ENCODE results near the gene CARD6. TPM values are rescaled to one million over a fixed set of nuclear protein-coding genes. Genes with fewer than 3 reads are reported as not detected.
A peak's percentile ranks its signal among the peaks of the same experiment; 100 is the strongest.
"Not testable (repeated sequence)": the region's sequence is repeated elsewhere in the genome, so short reads cannot be mapped to it uniquely, and the experiment has no call there.

The CARD6 gene
- total RNA-seq, 2 experiments from 2014 or later: 3.0 to 3.4 TPM

GRCh38 chr5:40799258-40799657 lies 41.9 kb upstream of the CARD6 start:
- H3K27me3 Mint-ChIP-seq (ENCODE audit: low read depth): peaks cover 5% of the 10 kb centered on the region
- H3K9me3 Mint-ChIP-seq (ENCODE audit: insufficient read depth): no peaks in the 10 kb centered on the region
- peaks cover 28% of the 10 kb centered on the region for H3K4me1 Mint-ChIP-seq (ENCODE audit: low read depth)
- CTCF ChIA-PET: interaction anchor here (1.5 kb wide), 1 partner anchor 14 kb away, joined by 5 read pairs; no protein-coding TSS in a partner anchor
- H3K27ac Mint-ChIP-seq: no peak overlapping the region
- POLR2A ChIA-PET: interaction anchor here (1.3 to 2.5 kb wide), 2 partner anchors 33 to 36 kb away, joined by 3 to 7 read pairs; partner anchors contain the start of gene RPL37
- ATAC-seq: no peak
- H3K36me3 Mint-ChIP-seq (ENCODE audit: low read depth): peaks cover 22% of the 10 kb centered on the region
- no peak for DNase-seq
- peak overlapping the region; percentile 87 for H3K4me3 Mint-ChIP-seq

DNA sequence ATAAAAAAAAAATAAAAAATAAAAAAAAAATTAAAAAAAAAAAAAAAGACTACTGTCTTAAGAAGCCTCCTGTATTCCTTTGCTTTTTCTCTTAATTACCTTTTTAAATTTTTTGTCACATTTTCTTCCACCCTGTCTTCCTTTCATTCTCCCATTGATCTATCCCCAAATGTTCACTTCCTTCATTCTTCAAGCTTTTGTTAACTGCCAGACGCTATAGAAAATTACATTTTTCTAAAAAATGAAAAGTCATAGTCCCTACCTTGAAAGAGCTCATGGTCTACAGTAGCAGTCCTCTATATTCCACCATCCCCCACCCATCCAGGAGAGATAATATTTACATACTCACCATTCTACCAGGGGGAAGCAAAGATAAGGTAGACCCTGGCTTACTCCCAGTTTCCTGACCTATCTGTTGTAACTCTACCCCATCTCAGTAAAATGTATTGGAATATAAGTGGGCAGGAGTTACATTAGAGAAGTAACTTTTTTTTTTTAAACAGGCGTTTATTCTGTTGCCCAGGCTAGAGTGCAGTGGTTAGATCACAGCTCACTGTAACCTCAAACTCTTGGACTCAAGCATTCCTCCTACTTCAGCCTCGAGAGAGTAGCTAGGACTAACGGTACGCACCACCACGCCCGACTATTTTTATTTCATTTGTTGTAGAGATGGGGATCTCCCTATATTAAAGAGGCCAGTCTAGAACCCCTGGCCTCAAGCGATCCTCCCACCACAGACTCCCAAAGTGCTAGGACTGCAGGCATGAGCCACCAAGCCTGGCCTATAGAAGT lies 39.2 kb upstream of the CARD6 start:
- H3K36me3 Mint-ChIP-seq (ENCODE audit: low read depth): no peaks in the 10 kb centered on the region
- H3K9me3 Mint-ChIP-seq (ENCODE audit: insufficient read depth): no peaks in the 10 kb centered on the region
- H3K27ac Mint-ChIP-seq: no peak overlapping the region
- ChIA-PET POLR2A (interaction anchor here (1.6 kb wide), 1 partner anchor 25 kb away, joined by 3 read pairs; no protein-coding TSS in a partner anchor), CTCF (no interaction called here)
- H3K4me1 Mint-ChIP-seq (ENCODE audit: low read depth): peaks cover 5% of the 10 kb centered on the region
- no peak overlapping the region for H3K4me3 Mint-ChIP-seq
- ATAC-seq (no peak), DNase-seq (no peak)
- peaks cover 7% of the 10 kb centered on the region for H3K27me3 Mint-ChIP-seq (ENCODE audit: low read depth)

- H3K4me3 Mint-ChIP-seq: no peak overlapping the region
- no peaks in the 10 kb centered on the region for H3K36me3 Mint-ChIP-seq (ENCODE audit: low read depth)
- ATAC-seq (no peak), DNase-seq (no peak)
- H3K27me3 Mint-ChIP-seq (ENCODE audit: low read depth): no peaks in the 10 kb centered on the region
- H3K27ac Mint-ChIP-seq: no peak overlapping the region
- POLR2A ChIA-PET: no interaction called here
- peaks cover 19% of the 10 kb centered on the region for H3K4me1 Mint-ChIP-seq (ENCODE audit: low read depth)
- H3K9me3 Mint-ChIP-seq (ENCODE audit: insufficient read depth): no peaks in the 10 kb centered on the region
- CTCF ChIA-PET: no interaction called here
Measured at GRCh38 chr5:40812125-40812524, 29.0 kb upstream of the CARD6 start.

- POLR2A ChIA-PET: interaction anchor here (1.1 kb wide), 1 partner anchor 21 kb away, joined by 3 read pairs; the partner anchor contains the start of gene RPL37
- CTCF ChIA-PET: interaction anchor here (0.5 to 1.4 kb wide), 2 partner anchors 15 to 1945 kb away, joined by 3 to 5 read pairs; partner anchors contain the start of gene PRKAA1
- DNase-seq (no peak), ATAC-seq (no peak)
- Mint-ChIP-seq H3K27ac (no peak overlapping the region), H3K9me3 (ENCODE audit: insufficient read depth) (no peaks in the 10 kb centered on the region), H3K27me3 (ENCODE audit: low read depth) (no peaks in the 10 kb centered on the region), H3K36me3 (ENCODE audit: low read depth) (peaks cover 2% of the 10 kb centered on the region), H3K4me1 (ENCODE audit: low read depth) (peaks cover 6% of the 10 kb centered on the region), H3K4me3 (no peak overlapping the region)
Measured at GRCh38 chr5:40813698-40814281, 27.4 kb upstream of the CARD6 start.

DNA sequence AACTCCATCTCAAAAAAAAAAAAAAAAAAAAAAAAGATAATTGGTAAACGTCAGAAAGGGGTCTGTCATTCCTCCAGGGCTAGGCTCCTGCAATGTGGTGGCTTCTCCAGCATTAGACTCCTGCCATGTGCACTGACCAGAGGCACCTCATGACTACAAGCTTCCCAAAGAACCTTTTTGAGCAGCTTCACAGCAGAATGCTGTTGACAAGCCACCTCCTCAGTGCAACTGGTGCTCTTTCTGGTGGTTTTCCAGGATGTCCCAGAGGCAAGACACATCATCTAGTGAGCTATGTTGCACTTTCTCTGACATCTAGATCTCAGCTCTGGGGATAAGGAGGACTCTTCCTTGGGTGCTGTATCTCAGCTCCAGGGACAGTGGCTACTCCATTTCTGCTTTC lies 17.7 kb upstream of the CARD6 start:
- Mint-ChIP-seq H3K27ac (no peak overlapping the region), H3K4me1 (ENCODE audit: low read depth) (peaks cover 7% of the 10 kb centered on the region), H3K4me3 (no peak overlapping the region), H3K36me3 (ENCODE audit: low read depth) (peaks cover 32% of the 10 kb centered on the region), H3K27me3 (ENCODE audit: low read depth) (no peaks in the 10 kb centered on the region), H3K9me3 (ENCODE audit: insufficient read depth) (no peaks in the 10 kb centered on the region)
- no peak for DNase-seq
- POLR2A ChIA-PET: interaction anchor here (0.6 kb wide), 1 partner anchor 27 kb away, joined by 3 read pairs; no protein-coding TSS in a partner anchor
- CTCF ChIA-PET: interaction anchor here (0.7 kb wide), 1 partner anchor 55 kb away, joined by 3 read pairs; no protein-coding TSS in a partner anchor
- ATAC-seq: no peak

- H3K4me1 Mint-ChIP-seq (ENCODE audit: low read depth): peaks cover 22% of the 10 kb centered on the region
- POLR2A ChIA-PET: interaction anchor here (0.7 to 1.1 kb wide), 2 partner anchors 10 to 1750 kb away, joined by 3 read pairs; partner anchors contain the start of gene RPL37
- ATAC-seq; CTCF ChIA-PET; DNase-seq; H3K27ac Mint-ChIP-seq; H3K9me3 Mint-ChIP-seq (ENCODE audit: insufficient read depth); H3K27me3 Mint-ChIP-seq (ENCODE audit: low read depth); H3K4me3 Mint-ChIP-seq: not testable (repeated sequence)
- H3K36me3 Mint-ChIP-seq (ENCODE audit: low read depth): peaks cover 51% of the 10 kb centered on the region
Measured at GRCh38 chr5:40825461-40826043, 15.6 kb upstream of the CARD6 start.

- DNase-seq: no peak
- Mint-ChIP-seq H3K27me3 (ENCODE audit: low read depth) (no peaks in the 10 kb centered on the region), H3K36me3 (ENCODE audit: low read depth) (peaks cover 58% of the 10 kb centered on the region), H3K9me3 (ENCODE audit: insufficient read depth) (no peaks in the 10 kb centered on the region), H3K4me1 (ENCODE audit: low read depth) (peaks cover 26% of the 10 kb centered on the region), H3K27ac (no peak overlapping the region), H3K4me3 (no peak overlapping the region)
- CTCF ChIA-PET: no interaction called here
- ATAC-seq: no peak
- POLR2A ChIA-PET: interaction anchor here (0.9 to 1.1 kb wide), 3 partner anchors 8 to 29 kb away, joined by 3 to 4 read pairs (median 3); partner anchors contain the start of gene RPL37
Measured at GRCh38 chr5:40826489-40827187, 14.5 kb upstream of the CARD6 start.

DNA sequence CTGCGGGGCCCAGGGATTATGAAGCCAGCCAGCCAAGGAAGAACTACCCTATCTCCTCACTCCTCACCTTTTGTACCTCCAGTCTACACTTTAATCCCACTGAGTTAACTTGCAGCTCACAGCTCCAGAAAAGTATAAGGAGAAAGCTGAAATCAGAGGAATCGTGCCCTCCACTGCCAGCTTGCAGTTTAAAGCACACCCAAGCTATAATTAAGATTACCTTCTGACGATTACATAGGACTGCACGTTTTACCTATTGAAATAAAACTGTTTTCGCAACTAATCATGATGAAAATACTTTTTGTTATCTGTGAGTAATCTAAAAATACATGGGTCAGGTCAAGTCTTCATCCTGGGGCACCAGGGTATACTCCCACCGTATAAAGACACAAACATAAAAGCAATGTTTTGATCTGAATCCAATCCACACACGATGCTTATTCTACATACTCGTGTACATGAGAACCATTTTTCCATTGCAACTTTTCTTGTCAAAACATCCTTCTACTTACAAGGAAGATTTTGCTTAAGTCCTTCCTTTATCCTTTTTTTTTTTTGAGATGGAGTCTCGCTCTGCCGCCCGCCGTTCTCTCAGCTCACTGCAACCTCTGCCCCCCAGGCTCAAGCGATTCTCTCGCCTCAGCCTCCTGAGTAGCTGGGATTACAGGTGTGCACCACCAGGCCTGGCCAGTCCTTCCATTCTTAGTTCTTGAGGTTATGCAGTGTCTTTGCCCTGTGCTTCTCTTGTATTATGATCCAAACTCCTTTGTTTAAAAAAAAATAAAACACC lies 13.8 kb upstream of the CARD6 start:
- Mint-ChIP-seq H3K9me3 (ENCODE audit: insufficient read depth) (no peaks in the 10 kb centered on the region), H3K36me3 (ENCODE audit: low read depth) (peaks cover 65% of the 10 kb centered on the region), H3K27me3 (ENCODE audit: low read depth) (no peaks in the 10 kb centered on the region), H3K4me3 (no peak overlapping the region), H3K27ac (no peak overlapping the region), H3K4me1 (ENCODE audit: low read depth) (peaks cover 34% of the 10 kb centered on the region)
- ATAC-seq (no peak), DNase-seq (no peak)
- ChIA-PET CTCF (no interaction called here), POLR2A (interaction anchor here (0.7 to 1.1 kb wide), 3 partner anchors 19 to 30 kb away, joined by 3 to 4 read pairs (median 3); no protein-coding TSS in a partner anchor)

- H3K36me3 Mint-ChIP-seq (ENCODE audit: low read depth): peaks cover 73% of the 10 kb centered on the region
- CTCF ChIA-PET: no interaction called here
- peaks cover 41% of the 10 kb centered on the region for H3K4me1 Mint-ChIP-seq (ENCODE audit: low read depth)
- DNase-seq (no peak), ATAC-seq (no peak)
- H3K9me3 Mint-ChIP-seq (ENCODE audit: insufficient read depth): no peaks in the 10 kb centered on the region
- POLR2A ChIA-PET: interaction anchor here (0.7 kb wide), 1 partner anchor 20 kb away, joined by 3 read pairs; no protein-coding TSS in a partner anchor
- no peaks in the 10 kb centered on the region for H3K27me3 Mint-ChIP-seq (ENCODE audit: low read depth)
- H3K4me3 Mint-ChIP-seq: no peak overlapping the region
- H3K27ac Mint-ChIP-seq: no peak overlapping the region
Measured at GRCh38 chr5:40828021-40828631, 13.0 kb upstream of the CARD6 start.

DNA sequence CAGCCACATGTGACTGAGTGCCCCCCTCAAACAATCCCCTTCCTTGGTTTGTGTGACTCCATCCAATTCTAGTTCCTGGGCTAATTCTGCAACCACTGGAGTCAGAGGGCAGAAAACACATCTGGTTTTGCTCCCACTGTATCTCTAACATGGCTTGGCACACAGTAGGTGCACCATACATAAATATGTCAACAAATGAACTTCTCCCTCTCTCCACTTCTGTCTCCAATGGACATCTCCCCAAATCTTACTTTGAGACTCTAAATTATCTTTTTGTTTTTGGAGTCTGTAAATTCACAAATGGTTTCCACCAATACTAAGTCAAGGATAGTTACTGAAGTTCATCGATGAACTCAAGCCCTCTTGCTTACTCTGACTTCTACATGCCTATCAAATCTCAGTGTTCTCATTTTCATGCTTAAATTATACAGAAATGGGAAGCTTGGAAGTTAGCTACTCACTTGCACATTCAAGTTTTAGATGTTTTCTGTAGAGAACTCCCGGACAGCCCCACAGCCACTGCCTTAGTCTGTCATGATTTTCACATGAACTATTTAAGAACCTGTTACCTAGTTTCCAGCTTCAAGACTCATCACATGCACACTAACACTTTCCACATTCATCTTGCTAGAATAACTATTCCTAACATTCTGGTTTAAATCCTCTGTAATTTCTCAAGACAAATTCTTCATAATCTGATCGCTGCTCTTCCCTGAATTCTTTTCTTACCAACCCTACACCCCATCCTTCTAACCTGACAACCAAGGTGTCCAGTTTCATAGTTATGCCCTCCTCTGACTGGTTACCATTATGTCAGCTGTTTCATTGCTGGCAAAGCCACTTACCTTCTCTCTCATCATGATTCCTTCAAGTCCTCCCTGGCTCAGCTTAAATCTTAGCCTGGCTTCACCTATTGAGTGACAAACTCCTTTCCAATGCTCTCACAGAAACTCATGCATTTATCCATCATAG lies 12.2 kb upstream of the CARD6 start:
- H3K36me3 Mint-ChIP-seq (ENCODE audit: low read depth): peaks cover 77% of the 10 kb centered on the region
- peak overlapping the region; percentile 56 for H3K27ac Mint-ChIP-seq
- DNase-seq (no peak), ATAC-seq (no peak)
- no peak overlapping the region for H3K4me3 Mint-ChIP-seq
- POLR2A ChIA-PET: interaction anchor here (1.1 to 1.4 kb wide), 2 partner anchors 9 to 18 kb away, joined by 3 to 5 read pairs; no protein-coding TSS in a partner anchor
- CTCF ChIA-PET: no interaction called here
- H3K4me1 Mint-ChIP-seq (ENCODE audit: low read depth): peaks cover 49% of the 10 kb centered on the region
- no peaks in the 10 kb centered on the region for H3K9me3 Mint-ChIP-seq (ENCODE audit: insufficient read depth)
- H3K27me3 Mint-ChIP-seq (ENCODE audit: low read depth): no peaks in the 10 kb centered on the region

Measured in activated CD8-positive, alpha-beta T cell treated with anti-CD3 and anti-CD28 coated beads, Interleukin-2, amount 10 ng/mL, durations not matched to agents 7 days and 5 days (primary cell).